H9 (cell line): ENCODE data around the gene HOGA1. TPM values are rescaled to one million over a fixed set of nuclear protein-coding genes. Genes with fewer than 3 reads are reported as not detected.

Experiments
- DNase-seq: peaks from one replicate; pipeline ENCODE4 v3.0.0-alpha.2; 2017
- H2AFZ ChIP-seq: one replicate; pipeline ENCODE4 v1.6.1; 2013; ENCODE audit warnings: mild to moderate bottlenecking, low read length, control low read depth, moderate library complexity
- H2AK5ac ChIP-seq: 2 replicates; pipeline ENCODE4 v1.6.1; 2013; ENCODE audit warnings: low read length, control low read depth, mixed read lengths; ENCODE audit not compliant: insufficient read length
- H2BK120ac ChIP-seq: one replicate; pipeline ENCODE4 v1.6.1; 2013; ENCODE audit warnings: low read depth, mild to moderate bottlenecking, low read length, control low read depth, inconsistent platforms; ENCODE audit not compliant: poor library complexity, severe bottlenecking
- H2BK12ac ChIP-seq: 2 replicates; pipeline ENCODE4 v1.6.1; 2013; ENCODE audit warnings: low read length, control low read depth, mixed read lengths, low read depth; ENCODE audit not compliant: insufficient read length
- H2BK15ac ChIP-seq: 2 replicates; pipeline ENCODE4 v1.6.1; 2013; ENCODE audit warnings: low read depth, low read length, control low read depth
- H2BK20ac ChIP-seq: one replicate; pipeline ENCODE4 v1.6.1; 2013; ENCODE audit warnings: low read depth, mild to moderate bottlenecking, low read length, control low read depth, inconsistent platforms; ENCODE audit not compliant: poor library complexity, severe bottlenecking
- H2BK5ac ChIP-seq: 2 replicates; pipeline ENCODE4 v1.6.1; 2013; ENCODE audit warnings: low read length, control low read depth, mixed read lengths; ENCODE audit not compliant: insufficient read length
- H3K14ac ChIP-seq: 2 replicates; pipeline ENCODE4 v1.6.1; 2013; ENCODE audit warnings: low read length, control low read depth; ENCODE audit not compliant: insufficient read depth
- H3K18ac ChIP-seq: 2 replicates; pipeline ENCODE4 v1.6.1; 2013; ENCODE audit warnings: low read depth, mild to moderate bottlenecking, mixed read lengths, low read length, control low read depth; ENCODE audit not compliant: insufficient read length
- H3K23ac ChIP-seq: 2 replicates; pipeline ENCODE4 v1.6.1; 2013; ENCODE audit warnings: low read length, control low read depth, mixed read lengths, low read depth; ENCODE audit not compliant: insufficient read length
- H3K23me2 ChIP-seq: 2 replicates; pipeline ENCODE4 v1.6.1; 2013; ENCODE audit warnings: low read depth, mild to moderate bottlenecking, mixed read lengths, low read length, control low read depth; ENCODE audit not compliant: insufficient read length, poor library complexity, severe bottlenecking
- H3K27ac ChIP-seq: 2 replicates; pipeline ENCODE4 v1.5.1; 2013; ENCODE audit warnings: low read length, control low read depth, mixed read lengths, low read depth; ENCODE audit not compliant: insufficient read length
- H3K27me3 ChIP-seq: 2 replicates; pipeline ENCODE4 v1.6.1; 2013; ENCODE audit warnings: low read length, control low read depth, inconsistent platforms; ENCODE audit not compliant: insufficient read depth
- H3K4ac ChIP-seq: 2 replicates; pipeline ENCODE4 v1.6.1; 2013; ENCODE audit warnings: low read depth, mild to moderate bottlenecking, control low read depth, inconsistent platforms, low read length, moderate library complexity
- H3K4me1 ChIP-seq: 2 replicates; pipeline ENCODE4 v1.6.1; 2013; ENCODE audit warnings: low read length, control low read depth, inconsistent platforms; ENCODE audit not compliant: insufficient read depth
- H3K4me2 ChIP-seq: 2 replicates; pipeline ENCODE4 v1.6.1; 2013; ENCODE audit warnings: low read length, control low read depth, mixed read lengths; ENCODE audit not compliant: insufficient read length, insufficient read depth
- H3K56ac ChIP-seq: 2 replicates; pipeline ENCODE4 v1.6.1; 2013; ENCODE audit warnings: low read depth, mild to moderate bottlenecking, mixed read lengths, low read length, control low read depth; ENCODE audit not compliant: insufficient read length
- H3K79me1 ChIP-seq: 2 replicates; pipeline ENCODE4 v1.6.1; 2013; ENCODE audit warnings: low read depth, mild to moderate bottlenecking, moderate library complexity, low read length, control low read depth, inconsistent platforms; ENCODE audit not compliant: insufficient read depth, poor library complexity, severe bottlenecking
- H3K79me2 ChIP-seq: 2 replicates; pipeline ENCODE4 v1.6.1; 2013; ENCODE audit warnings: low read length, control low read depth, inconsistent platforms; ENCODE audit not compliant: insufficient read depth
- H3K9ac ChIP-seq: 2 replicates; pipeline ENCODE4 v1.6.1; 2013; ENCODE audit warnings: low read length, control low read depth, mixed read lengths; ENCODE audit not compliant: insufficient read length; ENCODE audit errors: extremely low read depth
- H3K9me3 ChIP-seq: one replicate; pipeline ENCODE4 v1.6.1; 2013; ENCODE audit warnings: low read depth, low read length, inconsistent platforms; ENCODE audit not compliant: control insufficient read depth
- H3T11ph ChIP-seq: one replicate; pipeline ENCODE4 v1.6.1; 2013; ENCODE audit warnings: mild to moderate bottlenecking, low read length, control low read depth, inconsistent platforms
- H4K20me1 ChIP-seq: one replicate; pipeline ENCODE4 v1.6.1; 2013; ENCODE audit not compliant: control insufficient read depth, insufficient read length, insufficient read depth
- H4K5ac ChIP-seq: 2 replicates; pipeline ENCODE4 v1.6.1; 2013; ENCODE audit warnings: low read depth, mild to moderate bottlenecking, mixed read lengths, low read length, control low read depth; ENCODE audit not compliant: insufficient read length
- H4K8ac ChIP-seq: replicated peaks from 2 replicates; pipeline ENCODE4 v1.6.1; 2013; ENCODE audit warnings: low read length, control low read depth, mixed read lengths, low read depth; ENCODE audit not compliant: insufficient read length
- H4K91ac ChIP-seq: 2 replicates; pipeline ENCODE4 v1.6.1; 2013; ENCODE audit warnings: low read depth, mild to moderate bottlenecking, moderate library complexity, mixed read lengths, low read length, control low read depth; ENCODE audit not compliant: insufficient read length
- H3K27ac Mint-ChIP-seq, 3 experiments: 2 replicates in 2 of 3; 3 replicates in 1 of 3; pipeline ENCODE4 v1.8.0; 2020 to 2021; ENCODE audit warnings: mixed read lengths in 3 of 3, mild to moderate bottlenecking in 1 of 3, moderate library complexity in 1 of 3
- H3K27me3 Mint-ChIP-seq: 2 replicates; pipeline ENCODE4 v1.8.0; 2021; ENCODE audit warnings: low read depth, mild to moderate bottlenecking, moderate library complexity, mixed read lengths
- H3K36me3 Mint-ChIP-seq, 3 experiments: 2 replicates in 2 of 3; 3 replicates in 1 of 3; pipeline ENCODE4 v1.8.0; 2020 to 2021; ENCODE audit warnings: low read depth in 3 of 3, mixed read lengths in 3 of 3; ENCODE audit not compliant: insufficient read depth in 1 of 3
- H3K4me1 Mint-ChIP-seq, 2 experiments: 2 replicates each; pipeline ENCODE4 v1.8.0; 2020; ENCODE audit warnings: mixed read lengths in 2 of 2
- H3K4me3 Mint-ChIP-seq, 2 experiments: 2 replicates in 1 of 2; 3 replicates in 1 of 2; pipeline ENCODE4 v1.8.0; 2020 to 2021; ENCODE audit warnings: mild to moderate bottlenecking in 2 of 2, mixed read lengths in 2 of 2, moderate library complexity in 1 of 2
- H3K9me3 Mint-ChIP-seq, 2 experiments: 2 replicates in 1 of 2; 3 replicates in 1 of 2; pipeline ENCODE4 v1.8.0; 2020; ENCODE audit warnings: mild to moderate bottlenecking in 2 of 2, mixed read lengths in 2 of 2, moderate library complexity in 1 of 2
- WGBS: extraction: QIAGEN DNeasy Blood & Tissue Kit; methylation state at CpG from one replicate; pipeline ENCODE4 v1.1.7; 2013; ENCODE audit warnings: missing lambda C conversion rate, low lambda C conversion rate, mixed read lengths; ENCODE audit not compliant: insufficient read length; ENCODE audit errors: extremely low coverage; 5-methylcytosine and 5-hydroxymethylcytosine counted together
- total RNA-seq: library from RNA; stranded (reverse); gene quantifications from 2 replicates; pipeline ENCODE4 v1.2.1, GENCODE V29; 2021
- TF ChIP-seq, protein P1 (sequence below): fragments of 200-600 bp; sonication (generic); conservative IDR thresholded peaks from 3 replicates; pipeline ENCODE4 v1.8.0; 2021; ENCODE audit warnings: antibody characterized with exemption, mild to moderate bottlenecking

Gene HOGA1
- total RNA-seq, 1 experiment from 2014 or later, result 0.79 TPM

DNA sequence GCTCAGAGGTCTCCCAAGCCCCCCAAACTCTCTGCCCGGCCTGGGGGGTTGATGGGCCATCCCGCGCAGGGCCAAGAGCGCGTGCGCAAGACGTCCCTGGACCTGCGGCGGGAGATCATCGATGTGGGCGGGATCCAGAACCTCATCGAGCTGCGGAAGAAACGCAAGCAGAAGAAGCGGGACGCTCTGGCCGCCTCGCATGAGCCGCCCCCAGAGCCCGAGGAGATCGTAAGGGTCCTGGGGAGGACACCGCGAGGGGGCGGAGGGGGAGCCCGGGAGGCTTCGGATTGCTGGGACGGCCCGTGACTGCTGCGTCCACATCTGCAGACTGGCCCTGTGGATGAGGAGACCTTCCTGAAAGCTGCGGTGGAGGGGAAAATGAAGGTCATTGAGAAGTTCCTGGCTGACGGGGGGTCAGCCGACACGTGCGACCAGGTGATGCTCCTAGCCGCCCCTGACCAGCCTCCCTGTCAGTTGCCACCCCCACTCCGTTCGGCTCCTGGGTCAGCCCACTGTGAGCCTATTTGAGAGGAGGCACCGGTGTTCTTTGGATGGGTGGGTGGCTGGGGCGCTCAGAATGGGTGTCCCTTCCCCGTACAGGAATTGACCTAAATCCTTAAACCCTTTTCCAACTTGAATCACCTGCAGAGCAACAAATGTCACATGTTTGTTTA is 5.9 kb upstream of the HOGA1 start:
- Mint-ChIP-seq H3K27me3 (peaks cover 2% of the 10 kb centered on the region; the same call in 1 of the 2 replicates), H3K27ac (no peak overlapping the region), H3K9me3 (no peaks in the 10 kb centered on the region), H3K4me3 (no peak overlapping the region), H3K36me3 (no peaks in the 10 kb centered on the region), H3K4me1 (peaks cover 4 to 8% of the 10 kb centered on the region in 2 experiments; a peak in 3 of 4 replicates)
- Histone ChIP-seq H2BK20ac (no peak overlapping the region), H4K91ac (no peak overlapping the region), H4K20me1 (no peaks in the 10 kb centered on the region), H3K14ac (no peak overlapping the region), H3K9me3 (no peaks in the 10 kb centered on the region), H4K5ac (no peak overlapping the region), H4K8ac (no peak overlapping the region), H3K23ac (no peak overlapping the region), H3K56ac (no peak overlapping the region), H2AFZ (no peak overlapping the region), H2BK120ac (no peak overlapping the region), H3K23me2 (no peaks in the 10 kb centered on the region), H3K18ac (no peak overlapping the region), H3K4ac (no peak overlapping the region), H3T11ph (no peak overlapping the region), H3K27ac (no peak overlapping the region), H3K4me1 (no peaks in the 10 kb centered on the region), H2BK12ac (no peak overlapping the region), H3K27me3 (no peaks in the 10 kb centered on the region), H3K4me2 (no peak overlapping the region), H3K79me2 (no peaks in the 10 kb centered on the region), H2BK15ac (no peak overlapping the region), H3K79me1 (no peaks in the 10 kb centered on the region), H2AK5ac (no peak overlapping the region), H2BK5ac (no peak overlapping the region), H3K9ac (no peak overlapping the region)
- TF ChIP-seq, protein P1, sequence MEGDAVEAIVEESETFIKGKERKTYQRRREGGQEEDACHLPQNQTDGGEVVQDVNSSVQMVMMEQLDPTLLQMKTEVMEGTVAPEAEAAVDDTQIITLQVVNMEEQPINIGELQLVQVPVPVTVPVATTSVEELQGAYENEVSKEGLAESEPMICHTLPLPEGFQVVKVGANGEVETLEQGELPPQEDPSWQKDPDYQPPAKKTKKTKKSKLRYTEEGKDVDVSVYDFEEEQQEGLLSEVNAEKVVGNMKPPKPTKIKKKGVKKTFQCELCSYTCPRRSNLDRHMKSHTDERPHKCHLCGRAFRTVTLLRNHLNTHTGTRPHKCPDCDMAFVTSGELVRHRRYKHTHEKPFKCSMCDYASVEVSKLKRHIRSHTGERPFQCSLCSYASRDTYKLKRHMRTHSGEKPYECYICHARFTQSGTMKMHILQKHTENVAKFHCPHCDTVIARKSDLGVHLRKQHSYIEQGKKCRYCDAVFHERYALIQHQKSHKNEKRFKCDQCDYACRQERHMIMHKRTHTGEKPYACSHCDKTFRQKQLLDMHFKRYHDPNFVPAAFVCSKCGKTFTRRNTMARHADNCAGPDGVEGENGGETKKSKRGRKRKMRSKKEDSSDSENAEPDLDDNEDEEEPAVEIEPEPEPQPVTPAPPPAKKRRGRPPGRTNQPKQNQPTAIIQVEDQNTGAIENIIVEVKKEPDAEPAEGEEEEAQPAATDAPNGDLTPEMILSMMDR, result no peak
- no CpG with 5 or more reads among the region's 40 CpGs for WGBS
- no peak for DNase-seq
